Parathyroid adenoma (tissue), 2 donors: ENCODE results near the gene OSBPL8.

Experiments
- H2AFZ ChIP-seq: fragments of 300-600 bp; sonication (generic); one replicate; pipeline ENCODE4 v1.7.0; 2017; ENCODE audit warnings: antibody characterized with exemption, mild to moderate bottlenecking
- H3K27ac ChIP-seq: fragments of 300-600 bp; sonication (generic); one replicate; pipeline ENCODE4 v1.7.0; 2017
- H3K27me3 ChIP-seq: fragments of 300-600 bp; sonication (generic); one replicate; pipeline ENCODE4 v1.7.0; 2017; ENCODE audit warnings: low read length; ENCODE audit not compliant: control insufficient read depth, insufficient read depth
- H3K36me3 ChIP-seq: fragments of 300-600 bp; sonication (generic); one replicate; pipeline ENCODE4 v1.7.0; 2017; ENCODE audit warnings: low read length; ENCODE audit not compliant: control insufficient read depth, insufficient read depth
- H3K4me1 ChIP-seq: fragments of 300-600 bp; sonication (generic); one replicate; pipeline ENCODE4 v1.7.0; 2017; ENCODE audit warnings: control low read depth
- H3K4me2 ChIP-seq: fragments of 300-600 bp; sonication (generic); one replicate; pipeline ENCODE4 v1.7.0; 2017; ENCODE audit warnings: low read length
- H3K4me3 ChIP-seq: fragments of 300-600 bp; sonication (generic); one replicate; pipeline ENCODE4 v1.7.0; 2017; ENCODE audit warnings: low read depth, low read length
- H3K79me2 ChIP-seq: fragments of 300-600 bp; sonication (generic); one replicate; pipeline ENCODE4 v1.7.0; 2017; ENCODE audit warnings: control low read depth
- H3K9ac ChIP-seq: fragments of 300-600 bp; sonication (generic); one replicate; pipeline ENCODE4 v1.7.0; 2017; ENCODE audit warnings: mild to moderate bottlenecking
- H3K9me3 ChIP-seq: fragments of 300-600 bp; sonication (generic); one replicate; pipeline ENCODE4 v1.7.0; 2017; ENCODE audit warnings: low read length; ENCODE audit not compliant: control insufficient read depth
- CTCF ChIP-seq: fragments of 300-600 bp; sonication (generic); IDR thresholded peaks from one replicate; pipeline ENCODE4 v1.7.0; 2017; ENCODE audit warnings: antibody characterized with exemption, mild to moderate bottlenecking
- donor health status: primary hyperparathyroidism.

Gene OSBPL8

GRCh38 chr12:76558684-76559399, 729 bp downstream of the OSBPL8 start:
- Histone ChIP-seq H3K4me2 (peak overlapping the region; percentile 92), H3K9me3 (no peaks in the 10 kb centered on the region), H3K27me3 (no peaks in the 10 kb centered on the region), H3K9ac (peak overlapping the region; percentile 49), H3K4me3 (peak overlapping the region; percentile 89), H3K27ac (peak overlapping the region; percentile 92), H3K79me2 (peaks cover 19% of the 10 kb centered on the region), H2AFZ (peak overlapping the region; percentile 99), H3K36me3 (no peaks in the 10 kb centered on the region), H3K4me1 (peaks cover 7% of the 10 kb centered on the region)
- TF ChIP-seq CTCF, result no peak

- Histone ChIP-seq H3K27me3 (no peaks in the 10 kb centered on the region), H3K9ac (no peak overlapping the region), H3K4me2 (no peak overlapping the region), H3K27ac (no peak overlapping the region), H3K4me1 (peaks cover 4% of the 10 kb centered on the region), H3K4me3 (no peak overlapping the region), H3K36me3 (no peaks in the 10 kb centered on the region), H3K9me3 (no peaks in the 10 kb centered on the region), H2AFZ (no peak overlapping the region), H3K79me2 (peaks cover 38% of the 10 kb centered on the region)
- TF ChIP-seq CTCF, result no peak
Observed at GRCh38 chr12:76556368-76556767, 3.2 kb downstream of the OSBPL8 start.

GRCh38 chr12:76555797-76556196, 3.8 kb downstream of the OSBPL8 start:
- TF ChIP-seq CTCF, result no peak
- H3K36me3 ChIP-seq, result no peaks in the 10 kb centered on the region
- H3K27ac ChIP-seq, result no peak overlapping the region
- peaks cover 4% of the 10 kb centered on the region for H3K4me1 ChIP-seq
- no peak overlapping the region for H3K4me2 ChIP-seq
- H3K9ac ChIP-seq, result no peak overlapping the region
- no peak overlapping the region for H3K4me3 ChIP-seq
- peaks cover 43% of the 10 kb centered on the region for H3K79me2 ChIP-seq
- no peaks in the 10 kb centered on the region for H3K9me3 ChIP-seq
- H3K27me3 ChIP-seq, result no peaks in the 10 kb centered on the region
- no peak overlapping the region for H2AFZ ChIP-seq

GRCh38 chr12:76555231-76555767, 4.3 kb downstream of the OSBPL8 start:
- H3K27ac ChIP-seq, result no peak overlapping the region
- H2AFZ ChIP-seq, result no peak overlapping the region
- peaks cover 4% of the 10 kb centered on the region for H3K4me1 ChIP-seq
- no peaks in the 10 kb centered on the region for H3K27me3 ChIP-seq
- H3K9me3 ChIP-seq, result no peaks in the 10 kb centered on the region
- H3K4me3 ChIP-seq, result no peak overlapping the region
- H3K4me2 ChIP-seq, result no peak overlapping the region
- H3K9ac ChIP-seq, result no peak overlapping the region
- H3K79me2 ChIP-seq, result peaks cover 46% of the 10 kb centered on the region
- TF ChIP-seq CTCF, result no peak
- H3K36me3 ChIP-seq, result no peaks in the 10 kb centered on the region
